Effector memory CD4-positive, alpha-beta T cell (primary cell): ENCODE data around the gene MBOAT7.
A peak's percentile ranks its signal among the peaks of the same experiment; 100 is the strongest.

Experiments used
- DNase-seq, 3 donors: peaks; one replicate each; pipeline ENCODE4 v3.0.0-alpha.2; 2020
- H3K27ac ChIP-seq: 2 replicates; pipeline ENCODE4 v1.7.0; 2013; ENCODE audit warnings: mild to moderate bottlenecking, low read length, moderate library complexity; ENCODE audit not compliant: insufficient read depth, poor library complexity, severe bottlenecking
- H3K27me3 ChIP-seq: replicated peaks from 2 replicates; pipeline ENCODE4 v1.7.0; 2013; ENCODE audit warnings: mild to moderate bottlenecking, low read length; ENCODE audit not compliant: insufficient read depth, control insufficient read depth, poor library complexity, severe bottlenecking
- H3K36me3 ChIP-seq: 2 replicates; pipeline ENCODE4 v1.7.0; 2013; ENCODE audit warnings: mild to moderate bottlenecking, low read length, moderate library complexity; ENCODE audit not compliant: control insufficient read depth, insufficient read depth
- H3K4me1 ChIP-seq: 2 replicates; pipeline ENCODE4 v1.7.0; 2013; ENCODE audit warnings: low read length, mild to moderate bottlenecking; ENCODE audit not compliant: control insufficient read depth, insufficient read depth, poor library complexity, severe bottlenecking
- H3K4me3 ChIP-seq: 2 replicates; pipeline ENCODE4 v1.7.0; 2013; ENCODE audit warnings: low read length, low read depth, mild to moderate bottlenecking; ENCODE audit not compliant: insufficient read depth, poor library complexity, severe bottlenecking
- H3K9me3 ChIP-seq: 2 replicates; pipeline ENCODE4 v1.7.0; 2013; ENCODE audit warnings: mild to moderate bottlenecking, low read length, moderate library complexity; ENCODE audit not compliant: control insufficient read depth

MBOAT7 gene

DNA sequence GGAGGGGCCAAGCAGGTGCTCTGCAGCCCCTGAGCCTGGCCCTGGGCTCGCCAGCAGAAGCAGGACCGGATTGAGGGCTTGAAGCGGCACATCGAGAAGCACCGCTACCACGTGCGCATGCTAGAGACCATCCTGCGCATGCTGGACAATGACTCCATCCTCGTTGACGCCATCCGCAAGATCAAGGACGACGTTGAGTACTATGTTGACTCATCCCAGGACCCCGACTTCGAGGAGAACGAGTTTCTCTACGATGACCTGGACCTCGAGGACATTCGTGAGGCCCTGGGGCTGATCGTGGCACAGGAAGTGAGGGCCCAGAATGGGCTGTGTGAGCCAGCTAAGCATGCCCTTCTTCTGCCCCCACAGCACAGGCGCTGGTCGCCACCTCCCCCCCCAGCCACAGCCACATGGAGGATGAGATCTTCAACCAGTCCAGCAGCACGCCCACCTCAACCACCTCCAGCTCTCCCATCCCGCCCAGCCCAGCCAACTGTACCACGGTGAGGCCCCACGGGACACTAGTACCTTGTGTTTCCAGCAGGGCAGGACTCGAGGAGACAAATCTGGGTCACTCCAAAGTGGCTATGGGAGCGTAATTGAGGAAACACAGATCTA, 43.7 kb downstream of the MBOAT7 start:
- H3K4me3 ChIP-seq: no peak overlapping the region
- H3K27me3 ChIP-seq: no peaks in the 10 kb centered on the region
- H3K36me3 ChIP-seq: peaks cover 96% of the 10 kb centered on the region
- DNase-seq: no peak
- H3K27ac ChIP-seq: no peak overlapping the region
- H3K4me1 ChIP-seq: no peaks in the 10 kb centered on the region
- no peaks in the 10 kb centered on the region for H3K9me3 ChIP-seq

- Histone ChIP-seq H3K27me3 (no peaks in the 10 kb centered on the region), H3K4me1 (peaks cover 26% of the 10 kb centered on the region), H3K9me3 (no peaks in the 10 kb centered on the region), H3K27ac (no peak overlapping the region), H3K36me3 (peaks cover 66% of the 10 kb centered on the region), H3K4me3 (no peak overlapping the region)
- no peak for DNase-seq
Observed at GRCh38 chr19:54142166-54142780, 47.1 kb downstream of the MBOAT7 start.

DNA sequence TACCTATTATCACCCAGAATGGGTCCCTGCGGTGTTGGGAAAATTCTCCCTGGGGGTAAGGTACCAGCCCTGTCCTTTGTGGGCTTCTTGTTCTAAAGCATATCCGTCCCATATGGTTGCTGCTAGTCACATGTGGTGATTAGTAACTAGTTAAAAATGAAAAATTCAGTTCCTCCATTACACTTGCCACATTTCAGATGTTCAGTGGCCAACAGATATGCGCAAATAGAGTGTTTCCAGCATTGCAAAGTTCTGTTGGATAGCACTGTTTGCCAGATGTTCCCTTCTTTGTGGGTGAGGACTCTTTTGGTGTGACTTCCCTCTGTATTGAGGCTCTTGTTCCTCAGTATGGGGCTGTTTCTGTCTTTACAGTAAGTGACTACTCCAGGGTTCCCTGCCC, 48.0 kb downstream of the MBOAT7 start:
- peaks cover 27% of the 10 kb centered on the region for H3K4me1 ChIP-seq
- H3K9me3 ChIP-seq: no peaks in the 10 kb centered on the region
- peaks cover 57% of the 10 kb centered on the region for H3K36me3 ChIP-seq

DNA sequence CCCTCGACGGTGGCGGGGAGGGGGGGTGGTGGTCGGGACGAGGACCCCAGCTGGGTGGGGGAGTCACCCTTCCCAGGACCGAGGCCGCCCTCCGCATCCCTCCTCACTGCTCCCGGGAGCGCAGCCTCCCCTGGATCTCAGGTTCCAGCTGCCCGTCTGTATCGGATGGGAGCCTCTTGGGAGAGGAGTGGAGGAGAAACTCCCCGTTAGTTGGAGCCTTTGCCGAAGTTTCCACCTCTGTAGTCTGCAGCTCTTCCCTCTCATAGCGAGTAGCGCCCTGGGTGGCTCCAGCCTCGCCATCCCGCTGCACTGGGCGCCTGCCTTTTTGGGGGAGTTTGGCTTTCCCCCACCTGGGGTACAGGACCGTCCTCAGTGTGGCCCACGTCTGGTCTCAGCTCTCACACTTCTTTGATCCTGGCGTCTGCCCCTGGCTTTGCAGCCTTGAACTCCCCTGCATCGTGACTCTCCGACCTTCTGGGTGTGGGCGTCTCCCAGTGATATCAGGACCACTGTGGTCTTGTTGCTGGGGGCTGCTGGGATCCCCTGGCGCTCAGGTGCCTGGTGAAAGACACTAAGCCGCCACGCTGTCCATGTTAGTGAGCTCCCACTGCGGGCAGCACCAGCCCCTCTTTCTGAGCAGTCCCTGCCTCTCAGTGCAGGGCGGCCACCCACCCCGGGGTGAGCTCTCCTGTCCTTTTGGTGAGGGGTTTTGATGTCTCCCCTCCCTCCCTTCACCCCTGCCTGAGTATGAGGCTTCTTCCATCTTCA, 50.7 kb downstream of the MBOAT7 start:
- peaks cover 30% of the 10 kb centered on the region for H3K36me3 ChIP-seq
- no peak for DNase-seq
- H3K4me1 ChIP-seq: peaks cover 33% of the 10 kb centered on the region
- H3K27me3 ChIP-seq: no peaks in the 10 kb centered on the region
- H3K4me3 ChIP-seq: peak overlapping the region; percentile 88
- H3K27ac ChIP-seq: peak overlapping the region; percentile 97
- H3K9me3 ChIP-seq: no peaks in the 10 kb centered on the region

More for the DNA sequence above, 48.0 kb downstream of the MBOAT7 start:
- H3K27me3 ChIP-seq: no peaks in the 10 kb centered on the region
- DNase-seq: no peak
- H3K27ac ChIP-seq: no peak overlapping the region
- H3K4me3 ChIP-seq: no peak overlapping the region

GRCh38 chr19:54137699-54138488, 51.5 kb downstream of the MBOAT7 start, which contains the start of gene CNOT3:
CNOT3 (plus strand) TSS chr19:54137762; CDS start chr19:54142979, 5,217 bp downstream.
- Histone ChIP-seq H3K4me3 (peak within 1 kb of the TSS; percentile 88), H3K27me3 (no peaks in the 10 kb centered on the region), H3K9me3 (no peaks in the 10 kb centered on the region), H3K36me3 (peaks cover 23% of the 10 kb centered on the region), H3K4me1 (peaks cover 33% of the 10 kb centered on the region), H3K27ac (peak within 1 kb of the TSS; percentile 97)
- DNase-seq: peak; percentile 18 to 43 (median 30)

- H3K4me1 ChIP-seq: peaks cover 33% of the 10 kb centered on the region
- DNase-seq: peak; percentile 99 to 100 (median 99)
- peaks cover 15% of the 10 kb centered on the region for H3K36me3 ChIP-seq
- no peaks in the 10 kb centered on the region for H3K27me3 ChIP-seq
- H3K9me3 ChIP-seq: no peaks in the 10 kb centered on the region
- H3K27ac ChIP-seq: peak overlapping the region; percentile 97
- peak overlapping the region; percentile 88 for H3K4me3 ChIP-seq
Observed at GRCh38 chr19:54136864-54137698, 52.3 kb downstream of the MBOAT7 start.

GRCh38 chr19:54136086-54136863, 53.1 kb downstream of the MBOAT7 start:
- no peak for DNase-seq
- Histone ChIP-seq H3K36me3 (peaks cover 13% of the 10 kb centered on the region), H3K4me3 (peak overlapping the region; percentile 55), H3K27ac (peak overlapping the region; percentile 56), H3K4me1 (peaks cover 33% of the 10 kb centered on the region), H3K9me3 (no peaks in the 10 kb centered on the region), H3K27me3 (no peaks in the 10 kb centered on the region)

GRCh38 chr19:54133957-54134590, 55.3 kb downstream of the MBOAT7 start:
- no peak for DNase-seq
- no peak overlapping the region for H3K4me3 ChIP-seq
- no peaks in the 10 kb centered on the region for H3K27me3 ChIP-seq
- no peaks in the 10 kb centered on the region for H3K9me3 ChIP-seq
- H3K36me3 ChIP-seq: peaks cover 20% of the 10 kb centered on the region
- H3K27ac ChIP-seq: no peak overlapping the region
- peaks cover 19% of the 10 kb centered on the region for H3K4me1 ChIP-seq
